ENCODE data around the gene AGL.

The AGL gene

DNA sequence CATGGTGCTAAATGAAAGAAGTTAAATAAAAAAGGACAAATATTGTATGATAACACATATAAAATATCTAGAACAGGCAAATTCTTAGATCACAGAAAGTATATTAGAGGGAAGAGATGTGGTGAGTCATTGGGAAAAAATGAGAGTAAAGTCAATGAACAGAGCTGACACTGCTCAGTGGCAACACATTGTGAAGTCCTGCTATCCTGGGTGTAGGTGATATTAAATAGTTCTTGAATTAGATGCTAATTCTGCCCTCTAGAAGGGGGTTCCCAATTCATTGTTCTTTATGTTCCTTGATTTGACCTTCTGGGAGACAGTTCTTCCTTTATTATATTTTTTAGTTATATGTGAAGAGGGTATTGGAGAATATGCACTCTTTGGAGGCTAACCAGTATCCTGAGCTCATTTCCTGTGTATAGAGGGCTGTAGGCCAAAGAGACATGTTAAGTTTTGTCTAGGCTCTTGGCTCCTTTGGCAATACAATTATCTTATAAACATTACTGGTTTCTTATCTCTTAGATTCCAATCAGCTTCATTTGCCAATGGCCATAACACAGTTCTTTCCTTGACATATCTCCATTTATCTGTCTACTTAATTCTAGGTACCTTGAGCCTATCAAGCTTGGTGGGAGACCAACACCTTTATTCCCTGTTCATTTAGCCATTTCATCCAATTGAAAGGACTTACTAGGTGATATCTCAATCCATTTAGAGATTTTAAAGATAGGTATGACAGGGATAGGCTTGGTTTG lies 113.1 kb downstream of the AGL start:
- TF ChIP-seq, protein P1, sequence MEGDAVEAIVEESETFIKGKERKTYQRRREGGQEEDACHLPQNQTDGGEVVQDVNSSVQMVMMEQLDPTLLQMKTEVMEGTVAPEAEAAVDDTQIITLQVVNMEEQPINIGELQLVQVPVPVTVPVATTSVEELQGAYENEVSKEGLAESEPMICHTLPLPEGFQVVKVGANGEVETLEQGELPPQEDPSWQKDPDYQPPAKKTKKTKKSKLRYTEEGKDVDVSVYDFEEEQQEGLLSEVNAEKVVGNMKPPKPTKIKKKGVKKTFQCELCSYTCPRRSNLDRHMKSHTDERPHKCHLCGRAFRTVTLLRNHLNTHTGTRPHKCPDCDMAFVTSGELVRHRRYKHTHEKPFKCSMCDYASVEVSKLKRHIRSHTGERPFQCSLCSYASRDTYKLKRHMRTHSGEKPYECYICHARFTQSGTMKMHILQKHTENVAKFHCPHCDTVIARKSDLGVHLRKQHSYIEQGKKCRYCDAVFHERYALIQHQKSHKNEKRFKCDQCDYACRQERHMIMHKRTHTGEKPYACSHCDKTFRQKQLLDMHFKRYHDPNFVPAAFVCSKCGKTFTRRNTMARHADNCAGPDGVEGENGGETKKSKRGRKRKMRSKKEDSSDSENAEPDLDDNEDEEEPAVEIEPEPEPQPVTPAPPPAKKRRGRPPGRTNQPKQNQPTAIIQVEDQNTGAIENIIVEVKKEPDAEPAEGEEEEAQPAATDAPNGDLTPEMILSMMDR (IDR thresholded peaks at IDR 0.05; ENCODE audit: low read depth, low read length), result no peak
- no peak for DNase-seq (ENCODE audit: extremely low read depth, low read depth)

DNA sequence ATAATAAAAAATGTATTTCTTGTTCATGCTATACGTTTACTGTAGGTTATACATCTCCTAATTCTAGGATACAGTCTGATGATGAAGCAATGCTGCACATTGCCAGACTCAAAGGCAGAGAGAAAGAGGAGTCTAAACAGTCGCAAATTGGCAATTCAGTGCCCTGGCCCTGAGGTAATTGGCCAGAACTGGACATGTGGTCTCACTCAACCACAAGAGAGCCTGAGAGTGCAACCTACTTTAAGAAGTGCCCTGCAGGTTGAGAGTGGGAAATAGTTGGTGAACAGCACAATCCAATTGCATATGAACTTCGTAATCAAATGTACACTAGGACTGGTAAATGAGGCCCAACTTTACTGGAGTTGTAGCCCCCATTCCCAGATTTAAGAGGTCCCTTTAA lies 114.6 kb downstream of the AGL start:
- DNase-seq (ENCODE audit: extremely low read depth, low read depth), result no peak
- TF ChIP-seq, protein P1 (IDR thresholded peaks at IDR 0.05; ENCODE audit: low read depth, low read length), result no peak

DNA sequence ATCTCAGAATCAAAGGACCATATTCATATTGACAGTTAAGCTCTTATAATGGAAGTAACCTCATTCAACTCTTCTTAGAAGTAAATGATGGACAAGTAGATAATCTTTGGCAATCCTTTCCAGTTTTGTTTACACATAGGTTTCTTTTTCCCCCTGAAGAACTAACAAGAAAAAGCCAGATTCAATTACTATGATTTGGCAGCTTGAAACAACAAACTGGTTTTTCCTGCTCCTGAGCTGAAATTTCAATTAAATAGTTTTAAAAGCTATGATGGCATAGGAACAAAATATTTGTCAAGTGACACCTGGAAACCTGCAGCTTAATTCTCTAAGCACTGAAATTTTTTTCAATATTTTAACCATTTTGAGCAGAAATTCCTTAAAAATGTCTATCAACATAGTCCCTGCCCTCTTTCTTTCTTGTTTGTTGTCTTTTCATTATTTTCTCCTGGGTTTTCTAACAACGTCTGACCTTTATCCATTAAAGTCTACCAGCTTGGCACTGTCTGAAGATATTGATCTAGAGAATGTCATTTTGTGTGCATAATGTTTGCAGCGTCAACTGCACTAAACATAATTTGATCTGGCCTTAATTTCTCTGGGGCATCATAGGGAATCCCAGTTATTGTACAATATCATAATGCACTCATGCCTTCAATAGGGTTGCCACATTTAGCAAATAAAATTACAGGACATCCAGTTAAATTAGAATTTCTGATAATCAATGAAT lies 115.7 kb downstream of the AGL start:
- TF ChIP-seq, protein P1 (IDR thresholded peaks at IDR 0.05; ENCODE audit: low read depth, low read length), result no peak
- DNase-seq (ENCODE audit: extremely low read depth, low read depth), result no peak

DNA sequence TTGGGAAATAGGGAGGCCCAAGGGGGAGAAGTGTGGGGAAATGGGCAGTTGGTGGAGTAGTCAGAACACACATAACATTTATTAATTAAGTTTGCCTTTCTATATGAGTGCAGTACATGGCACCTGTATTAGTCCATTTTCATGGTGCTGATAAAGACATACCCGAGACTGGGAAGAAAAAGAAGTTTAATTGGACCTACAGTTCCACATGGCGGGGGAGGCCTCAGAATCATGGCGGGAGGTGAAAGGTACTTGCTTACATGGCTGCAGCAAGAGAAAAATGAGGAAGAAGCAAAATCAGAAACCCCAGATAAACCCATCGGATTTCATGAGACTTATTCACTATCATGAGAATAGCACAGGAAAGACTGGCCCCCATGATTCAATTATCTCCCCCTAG lies 118.1 kb downstream of the AGL start:
- DNase-seq (ENCODE audit: extremely low read depth, low read depth), result no peak
- TF ChIP-seq, protein P1 (IDR thresholded peaks at IDR 0.05; ENCODE audit: low read depth, low read length), result no peak

DNA sequence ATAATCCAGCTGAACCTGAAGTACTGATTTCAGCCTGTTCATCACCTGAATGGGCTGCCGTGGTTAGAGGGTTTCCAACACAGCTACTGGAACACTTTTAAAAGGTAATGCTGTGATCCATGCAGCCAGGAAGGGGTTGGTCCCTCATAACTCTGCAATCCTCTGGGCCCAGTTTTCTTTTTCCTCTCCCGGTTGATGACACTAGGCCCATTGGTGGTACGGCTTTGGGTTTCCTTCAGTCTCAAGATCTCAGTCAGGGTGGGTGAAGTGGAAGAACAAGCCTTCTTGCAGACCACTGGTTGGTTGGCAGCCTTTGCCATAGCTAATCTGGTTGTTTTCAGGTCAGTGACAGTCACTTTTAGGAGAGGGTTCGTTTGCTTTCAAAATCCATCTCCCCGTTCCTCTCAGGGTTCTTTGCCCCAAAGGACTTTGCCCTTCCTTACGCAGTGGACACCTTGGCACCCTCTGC lies 119.1 kb downstream of the AGL start:
- TF ChIP-seq, protein P1 (IDR thresholded peaks at IDR 0.05; ENCODE audit: low read depth, low read length), result no peak

DNA sequence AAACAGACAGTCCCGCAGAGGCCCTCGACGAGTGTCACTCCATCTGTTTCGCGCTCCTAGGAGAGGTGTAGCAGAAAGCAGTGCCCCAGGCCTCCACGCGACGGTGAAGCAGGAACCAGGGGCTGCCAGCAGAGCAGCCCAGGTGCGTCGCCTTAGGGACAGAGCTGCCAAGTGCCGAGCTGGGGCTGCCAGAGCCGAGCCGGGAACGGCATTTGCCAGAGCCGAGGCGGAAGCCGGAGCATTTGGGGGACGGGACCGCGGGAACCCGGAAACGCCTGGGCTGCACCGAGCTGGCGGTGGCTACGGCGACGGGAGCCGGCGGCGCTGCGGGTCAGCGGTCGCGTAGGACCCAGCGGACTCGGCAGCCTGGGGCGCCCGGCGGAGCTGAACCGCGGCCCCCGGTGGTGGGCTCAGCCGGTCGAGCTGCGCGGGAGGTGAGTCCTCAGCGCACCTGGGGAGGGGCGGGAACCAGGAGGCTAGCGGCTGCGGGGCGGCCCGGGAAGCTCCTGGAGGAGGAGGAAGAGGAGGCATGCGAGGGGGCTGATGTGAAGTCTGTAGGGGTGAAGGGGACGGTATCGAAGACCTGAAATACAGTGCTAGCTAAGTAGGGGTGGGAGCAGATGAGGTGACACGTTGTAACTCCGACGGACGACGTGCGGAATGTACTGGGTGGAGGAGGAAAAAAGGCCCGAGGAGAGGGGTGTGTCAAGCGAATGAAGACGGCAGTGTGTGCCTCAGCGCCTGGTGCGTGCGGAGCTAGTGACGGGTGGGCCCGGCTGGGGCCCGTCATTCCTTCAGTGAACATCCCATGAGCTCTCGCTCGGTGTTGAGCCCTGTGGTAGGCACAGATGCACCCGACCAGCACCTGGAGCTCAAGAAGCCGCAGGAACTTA lies 119.8 kb downstream of the AGL start, which contains the start of gene SLC35A3:
Gene SLC35A3 (plus strand): TSS at position 268 of the 893 bp plus-strand sequence. CDS start 23,559 bp downstream, outside the sequence.
- TF ChIP-seq, protein P1 (IDR thresholded peaks at IDR 0.05; ENCODE audit: low read depth, low read length), result no peak
- DNase-seq (ENCODE audit: extremely low read depth, low read depth), result peak; percentile 15

More for the DNA sequence above, 119.1 kb downstream of the AGL start:
- no peak for DNase-seq (ENCODE audit: extremely low read depth, low read depth)

All from AG09319 (cell line).